Panc1 (cell line): ENCODE data around the gene SEMA4B. TPM values are rescaled to one million over a fixed set of nuclear protein-coding genes. Genes with fewer than 3 reads are reported as not detected.

Experiments used
- ATAC-seq: fragments of 200-7000 bp; cut with Tn5 transposase; 2 replicates; pipeline ENCODE4 v1.9.1; 2020; ENCODE audit warnings: mild to moderate bottlenecking, moderate library complexity
- BruUV-seq: library from RNA; stranded (reverse); fragments of 400-500 nt; replicated peaks from 2 replicates; lab custom pipeline; 2021; lab: Mats Ljungman, UMichigan
- CTCF ChIA-PET: fragments of 300-600 bp; sonication (Branson Sonifier 250); formaldehyde crosslinking; loops from one replicate; lab custom pipeline; 2022; ENCODE audit warnings: antibody characterized with exemption; lab: Charles Lee
- POLR2A ChIA-PET: fragments of 300-600 bp; sonication (Branson Sonifier 250); formaldehyde crosslinking; loops from one replicate; lab custom pipeline; 2022; ENCODE audit warnings: antibody characterized with exemption; lab: Charles Lee
- DNase-seq: peaks from one replicate; pipeline ENCODE4 v3.0.0-alpha.2; 2010; ENCODE audit warnings: low read depth, low spot score
- H3K27ac ChIP-seq: 2 replicates; pipeline ENCODE4 v1.5.1; 2011; ENCODE audit warnings: mild to moderate bottlenecking, low read length, inconsistent platforms
- H3K27me3 ChIP-seq: fragments of 200-500 bp; sonication (Bioruptor generic); 2 replicates; pipeline ENCODE4 v1.6.0; 2014; ENCODE audit warnings: low read length, inconsistent platforms; ENCODE audit not compliant: control insufficient read depth, insufficient read depth
- H3K36me3 ChIP-seq: fragments of 200-500 bp; sonication (Bioruptor generic); 2 replicates; pipeline ENCODE4 v1.5.1; 2014; ENCODE audit warnings: inconsistent platforms, mild to moderate bottlenecking, low read length, moderate library complexity; ENCODE audit not compliant: control insufficient read depth, insufficient read depth
- H3K4me1 ChIP-seq: 2 replicates; pipeline ENCODE4 v1.5.1; 2011; ENCODE audit warnings: inconsistent platforms, mild to moderate bottlenecking, low read length, moderate library complexity; ENCODE audit not compliant: control insufficient read depth, insufficient read depth
- H3K4me3 ChIP-seq, 2 experiments: 2 replicates each; pipeline ENCODE4 v1.5.1; 2011 to 2012; ENCODE audit warnings: low read depth in 2 of 2, low read length in 2 of 2, mild to moderate bottlenecking in 2 of 2, inconsistent platforms in 1 of 2, moderate library complexity in 1 of 2
- H3K9me3 ChIP-seq: fragments of 200-500 bp; sonication (Bioruptor generic); 2 replicates; pipeline ENCODE4 v1.5.1; 2014; ENCODE audit warnings: low read depth, mild to moderate bottlenecking, inconsistent platforms, low read length, moderate library complexity; ENCODE audit not compliant: control insufficient read depth, insufficient read depth
- CTCF ChIP-seq: fragments of 450-650 bp; IDR thresholded peaks from 2 replicates; pipeline ENCODE4 v1.5.1; 2017; ENCODE audit warnings: mild to moderate bottlenecking
- POLR2AphosphoS5 ChIP-seq: IDR thresholded peaks from 2 replicates; pipeline ENCODE4 v1.6.1; 2012; ENCODE audit warnings: mild to moderate bottlenecking, low read depth, low read length, moderate library complexity
- REST ChIP-seq, 2 experiments: IDR thresholded peaks; 2 replicates each; pipeline ENCODE4 v1.6.1; 2011 to 2012; ENCODE audit warnings: low read depth in 2 of 2, control low read depth in 1 of 2, low read length in 1 of 2, mild to moderate bottlenecking in 1 of 2, moderate library complexity in 1 of 2; ENCODE audit not compliant: insufficient read depth in 1 of 2
- SIN3A ChIP-seq: IDR thresholded peaks from 2 replicates; pipeline ENCODE4 v1.6.1; 2012; ENCODE audit warnings: low read depth, mild to moderate bottlenecking, low read length, moderate library complexity, borderline replicate concordance; ENCODE audit not compliant: insufficient read depth
- TCF7L2 ChIP-seq: IDR thresholded peaks from 2 replicates; pipeline ENCODE4 v1.6.1; 2011; ENCODE audit warnings: mild to moderate bottlenecking, low read depth, low read length, inconsistent platforms
- in situ Hi-C: cut with HindIII; loops from 2 replicates; pipeline ENCODE4 v1.10.0; 2016; ENCODE audit warnings: low sequenced_read_pairs, low pct_unique_long_range_greater_than_20kb
- intact Hi-C: fragments of 100-400 bp; cut with micrococcal nuclease; formaldehyde crosslinking; loops from one replicate; pipeline ENCODE4 v1.10.0; 2022; ENCODE audit not compliant: unreplicated experiment
- total RNA-seq: library from RNA; stranded (reverse); gene quantifications from one replicate; pipeline ENCODE4 v1.2.1, GENCODE V29; 2021; ENCODE audit not compliant: unreplicated experiment

Gene SEMA4B
- total RNA-seq, 1 experiment from 2014 or later, result 600 TPM

GRCh38 chr15:90151989-90152645 is 49.0 kb upstream of the SEMA4B start:
- POLR2A ChIA-PET, result interaction anchor here (0.5 to 1.2 kb wide), 3 partner anchors 40 to 82 kb away, joined by 3 to 7 read pairs (median 4); partner anchors contain the start of genes CIB1 and GDPGP1
- no peak overlapping the region for H3K4me3 ChIP-seq
- in situ Hi-C loops, result no loop called here

GRCh38 chr15:90153658-90154057 is 47.5 kb upstream of the SEMA4B start:
- DNase-seq (no peak), ATAC-seq (no peak)
- in situ Hi-C loops (no loop called here), intact Hi-C loops (no loop called here)
- no TSS peak for BruUV-seq
- H3K4me1 ChIP-seq, result peaks cover 42% of the 10 kb centered on the region
- no peak for TF ChIP-seq CTCF
- no peak for TF ChIP-seq REST (IDR thresholded peaks at IDR 0.05; ENCODE audit: insufficient read depth in 1 of 2, low read depth in 2 of 2, low read length in 1 of 2)
- H3K36me3 ChIP-seq, result no peaks in the 10 kb centered on the region
- no peaks in the 10 kb centered on the region for H3K9me3 ChIP-seq
- H3K27ac ChIP-seq, result peak overlapping the region; percentile 79
- no peak overlapping the region for H3K4me3 ChIP-seq
- POLR2A ChIA-PET, result interaction anchor here (0.6 to 0.9 kb wide), 2 partner anchors 32 to 50 kb away, joined by 6 to 7 read pairs; no protein-coding TSS in a partner anchor
- H3K27me3 ChIP-seq, result no peaks in the 10 kb centered on the region
- CTCF ChIA-PET, result no interaction called here

More at GRCh38 chr15:90151989-90152645, 49.0 kb upstream of the SEMA4B start:
- no peak for ATAC-seq
- BruUV-seq, result no TSS peak
- Histone ChIP-seq H3K9me3 (no peaks in the 10 kb centered on the region), H3K36me3 (no peaks in the 10 kb centered on the region), H3K27ac (peak overlapping the region; percentile 9; the same call in 1 of the 2 replicates), H3K27me3 (no peaks in the 10 kb centered on the region), H3K4me1 (peaks cover 31% of the 10 kb centered on the region)
- TF ChIP-seq REST (IDR thresholded peaks at IDR 0.05; ENCODE audit: insufficient read depth in 1 of 2, low read depth in 2 of 2, low read length in 1 of 2), result no peak
- no peak for TF ChIP-seq SIN3A
- TF ChIP-seq CTCF, result no peak
- TF ChIP-seq POLR2AphosphoS5, result no peak
- TF ChIP-seq TCF7L2, result no peak
- no peak for DNase-seq
- CTCF ChIA-PET, result no interaction called here
- intact Hi-C loops, result no loop called here
